T-helper 1 cell treated with Interleukin-12 subunit alpha and Interleukin-12 subunit beta and Interleukin-4 antibody, amounts not matched to agents 30 ng/mL and 1 ng/mL, for 36 hours (primary cell): Measurements from ENCODE around the gene TMEM178B. TPM values are rescaled to one million over a fixed set of nuclear protein-coding genes. Genes with fewer than 3 reads are reported as not detected.
"Not testable (repeated sequence)": the region's sequence is repeated elsewhere in the genome, so short reads cannot be mapped to it uniquely, and the experiment has no call there.

Experiments
- intact Hi-C: fragments of 100-400 bp; cut with micrococcal nuclease; formaldehyde crosslinking; loops from one replicate; pipeline ENCODE4 v1.15.1; 2024
- total RNA-seq: library from RNA; stranded (reverse); gene quantifications from 2 replicates; pipeline ENCODE4 v1.2.3, GENCODE V29; 2022

Gene TMEM178B
- total RNA-seq, 1 donor from 2014 or later = 6.5 TPM

- intact Hi-C loops = no loop called here
Observed at GRCh38 chr7:141178486-141179135, 104.7 kb downstream of the TMEM178B start.

GRCh38 chr7:141181812-141182211, 107.9 kb downstream of the TMEM178B start:
- intact Hi-C loops = no loop called here

- intact Hi-C loops = no loop called here
Observed at GRCh38 chr7:141184532-141185190, 110.8 kb downstream of the TMEM178B start.

- intact Hi-C loops = no loop called here
Observed at GRCh38 chr7:141185369-141185967, 111.6 kb downstream of the TMEM178B start.

- intact Hi-C loops = no loop called here
Observed at GRCh38 chr7:141189231-141189630, 115.4 kb downstream of the TMEM178B start.

- intact Hi-C loops = no loop called here
Observed at GRCh38 chr7:141190495-141190894, 116.6 kb downstream of the TMEM178B start.

- intact Hi-C loops = no loop called here
Observed at GRCh38 chr7:141191277-141191676, 117.4 kb downstream of the TMEM178B start.

GRCh38 chr7:141193066-141193465, 119.2 kb downstream of the TMEM178B start:
- intact Hi-C loops = no loop called here

- intact Hi-C loops = not testable (repeated sequence)
Observed at GRCh38 chr7:141195722-141196121, 121.9 kb downstream of the TMEM178B start.

GRCh38 chr7:141198194-141198958, 124.5 kb downstream of the TMEM178B start:
- intact Hi-C loops = no loop called here

GRCh38 chr7:141200191-141201108, 126.6 kb downstream of the TMEM178B start:
- intact Hi-C loops = no loop called here

- intact Hi-C loops = no loop called here
Observed at GRCh38 chr7:141201145-141201885, 127.5 kb downstream of the TMEM178B start.

GRCh38 chr7:141202535-141202934, 128.7 kb downstream of the TMEM178B start:
- intact Hi-C loops = no loop called here

GRCh38 chr7:141203177-141203576, 129.3 kb downstream of the TMEM178B start:
- intact Hi-C loops = no loop called here

- intact Hi-C loops = no loop called here
Observed at GRCh38 chr7:141203586-141203985, 129.7 kb downstream of the TMEM178B start.

- intact Hi-C loops = no loop called here
Observed at GRCh38 chr7:141207661-141208060, 133.8 kb downstream of the TMEM178B start.

GRCh38 chr7:141208539-141208938, 134.7 kb downstream of the TMEM178B start:
- intact Hi-C loops = no loop called here

GRCh38 chr7:141209454-141209853, 135.6 kb downstream of the TMEM178B start:
- intact Hi-C loops = no loop called here

GRCh38 chr7:141210862-141211261, 137.0 kb downstream of the TMEM178B start:
- intact Hi-C loops = no loop called here

GRCh38 chr7:141213226-141213625, 139.4 kb downstream of the TMEM178B start:
- intact Hi-C loops = no loop called here
